HL-60 (cell line): ENCODE measurements around the gene EGFR.

Experiments
- DNase-seq, 2 experiments: peaks; one replicate each; pipeline ENCODE4 v3.0.0-alpha.2; 2010 to 2020; ENCODE audit warnings: low read depth in 1 of 2, low spot score in 1 of 2
- H3K27ac ChIP-seq: fragments of 250-450 bp; sonication (Bioruptor Pico); replicated peaks from 2 replicates; pipeline ENCODE4 v1.5.1; 2020; ENCODE audit warnings: mild to moderate bottlenecking, moderate library complexity
- H3K27me3 ChIP-seq: fragments of 250-450 bp; sonication (Bioruptor Pico); 2 replicates; pipeline ENCODE4 v1.5.1; 2021; ENCODE audit warnings: mild to moderate bottlenecking, moderate library complexity; ENCODE audit not compliant: insufficient read depth, poor library complexity, severe bottlenecking
- H3K4me3 ChIP-seq: replicated peaks from 2 replicates; pipeline ENCODE4 v1.5.1; 2011; ENCODE audit warnings: mild to moderate bottlenecking, control low read depth, low read length; ENCODE audit not compliant: insufficient read depth
- GABPA ChIP-seq: IDR thresholded peaks from 2 replicates; pipeline ENCODE4 v1.6.1; 2012; ENCODE audit warnings: low read depth
- POLR2AphosphoS5 ChIP-seq: IDR thresholded peaks from 2 replicates; pipeline ENCODE4 v1.6.1; 2012; ENCODE audit warnings: low read depth
- SPI1 ChIP-seq: IDR thresholded peaks from 2 replicates; pipeline ENCODE4 v1.6.1; 2012; ENCODE audit warnings: low read depth, mild to moderate bottlenecking, borderline replicate concordance
- TF ChIP-seq, protein P1 (sequence below): IDR thresholded peaks from 2 replicates; pipeline ENCODE4 v1.6.1; 2012; ENCODE audit warnings: low read depth; ENCODE audit not compliant: insufficient replicate concordance
- TF ChIP-seq, protein P2 (sequence below): IDR thresholded peaks from one replicate; pipeline ENCODE4 v1.5.1; 2011; ENCODE audit warnings: low read length, control low read depth, inconsistent platforms; ENCODE audit not compliant: insufficient read depth

The EGFR gene

DNA sequence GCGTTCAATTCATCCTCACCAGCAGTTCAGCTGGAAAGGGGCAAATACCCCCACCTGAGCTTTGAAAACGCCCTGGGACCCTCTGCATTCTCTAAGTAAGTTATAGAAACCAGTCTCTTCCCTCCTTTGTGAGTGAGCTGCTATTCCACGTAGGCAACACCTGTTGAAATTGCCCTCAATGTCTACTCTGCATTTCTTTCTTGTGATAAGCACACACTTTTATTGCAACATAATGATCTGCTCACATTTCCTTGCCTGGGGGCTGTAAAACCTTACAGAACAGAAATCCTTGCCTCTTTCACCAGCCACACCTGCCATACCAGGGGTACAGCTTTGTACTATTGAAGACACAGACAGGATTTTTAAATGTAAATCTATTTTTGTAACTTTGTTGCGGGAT is 190.5 kb downstream of the EGFR start:
- no peak for DNase-seq
- no peak overlapping the region for H3K27ac ChIP-seq
- TF ChIP-seq GABPA = no peak
- TF ChIP-seq POLR2AphosphoS5 = no peak
- TF ChIP-seq, protein P1, sequence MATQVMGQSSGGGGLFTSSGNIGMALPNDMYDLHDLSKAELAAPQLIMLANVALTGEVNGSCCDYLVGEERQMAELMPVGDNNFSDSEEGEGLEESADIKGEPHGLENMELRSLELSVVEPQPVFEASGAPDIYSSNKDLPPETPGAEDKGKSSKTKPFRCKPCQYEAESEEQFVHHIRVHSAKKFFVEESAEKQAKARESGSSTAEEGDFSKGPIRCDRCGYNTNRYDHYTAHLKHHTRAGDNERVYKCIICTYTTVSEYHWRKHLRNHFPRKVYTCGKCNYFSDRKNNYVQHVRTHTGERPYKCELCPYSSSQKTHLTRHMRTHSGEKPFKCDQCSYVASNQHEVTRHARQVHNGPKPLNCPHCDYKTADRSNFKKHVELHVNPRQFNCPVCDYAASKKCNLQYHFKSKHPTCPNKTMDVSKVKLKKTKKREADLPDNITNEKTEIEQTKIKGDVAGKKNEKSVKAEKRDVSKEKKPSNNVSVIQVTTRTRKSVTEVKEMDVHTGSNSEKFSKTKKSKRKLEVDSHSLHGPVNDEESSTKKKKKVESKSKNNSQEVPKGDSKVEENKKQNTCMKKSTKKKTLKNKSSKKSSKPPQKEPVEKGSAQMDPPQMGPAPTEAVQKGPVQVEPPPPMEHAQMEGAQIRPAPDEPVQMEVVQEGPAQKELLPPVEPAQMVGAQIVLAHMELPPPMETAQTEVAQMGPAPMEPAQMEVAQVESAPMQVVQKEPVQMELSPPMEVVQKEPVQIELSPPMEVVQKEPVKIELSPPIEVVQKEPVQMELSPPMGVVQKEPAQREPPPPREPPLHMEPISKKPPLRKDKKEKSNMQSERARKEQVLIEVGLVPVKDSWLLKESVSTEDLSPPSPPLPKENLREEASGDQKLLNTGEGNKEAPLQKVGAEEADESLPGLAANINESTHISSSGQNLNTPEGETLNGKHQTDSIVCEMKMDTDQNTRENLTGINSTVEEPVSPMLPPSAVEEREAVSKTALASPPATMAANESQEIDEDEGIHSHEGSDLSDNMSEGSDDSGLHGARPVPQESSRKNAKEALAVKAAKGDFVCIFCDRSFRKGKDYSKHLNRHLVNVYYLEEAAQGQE = no peak
- no peaks in the 10 kb centered on the region for H3K27me3 ChIP-seq
- H3K4me3 ChIP-seq = no peak overlapping the region

- no peak for DNase-seq
- Histone ChIP-seq H3K27ac (no peak overlapping the region), H3K4me3 (no peak overlapping the region), H3K27me3 (no peaks in the 10 kb centered on the region)
- TF ChIP-seq, protein P1 = no peak
- no peak for TF ChIP-seq POLR2AphosphoS5
- TF ChIP-seq, protein P2, sequence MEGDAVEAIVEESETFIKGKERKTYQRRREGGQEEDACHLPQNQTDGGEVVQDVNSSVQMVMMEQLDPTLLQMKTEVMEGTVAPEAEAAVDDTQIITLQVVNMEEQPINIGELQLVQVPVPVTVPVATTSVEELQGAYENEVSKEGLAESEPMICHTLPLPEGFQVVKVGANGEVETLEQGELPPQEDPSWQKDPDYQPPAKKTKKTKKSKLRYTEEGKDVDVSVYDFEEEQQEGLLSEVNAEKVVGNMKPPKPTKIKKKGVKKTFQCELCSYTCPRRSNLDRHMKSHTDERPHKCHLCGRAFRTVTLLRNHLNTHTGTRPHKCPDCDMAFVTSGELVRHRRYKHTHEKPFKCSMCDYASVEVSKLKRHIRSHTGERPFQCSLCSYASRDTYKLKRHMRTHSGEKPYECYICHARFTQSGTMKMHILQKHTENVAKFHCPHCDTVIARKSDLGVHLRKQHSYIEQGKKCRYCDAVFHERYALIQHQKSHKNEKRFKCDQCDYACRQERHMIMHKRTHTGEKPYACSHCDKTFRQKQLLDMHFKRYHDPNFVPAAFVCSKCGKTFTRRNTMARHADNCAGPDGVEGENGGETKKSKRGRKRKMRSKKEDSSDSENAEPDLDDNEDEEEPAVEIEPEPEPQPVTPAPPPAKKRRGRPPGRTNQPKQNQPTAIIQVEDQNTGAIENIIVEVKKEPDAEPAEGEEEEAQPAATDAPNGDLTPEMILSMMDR = no peak
- TF ChIP-seq SPI1 = no peak
- TF ChIP-seq GABPA = no peak
These were observed 191.4 kb downstream of the EGFR start for GRCh38 chr7:55210176-55210575.

- Histone ChIP-seq H3K27me3 (no peaks in the 10 kb centered on the region), H3K27ac (no peak overlapping the region), H3K4me3 (no peak overlapping the region)
- DNase-seq = no peak
- TF ChIP-seq, protein P2 = no peak
- no peak for TF ChIP-seq POLR2AphosphoS5
- TF ChIP-seq, protein P1 = no peak
- TF ChIP-seq SPI1 = no peak
- TF ChIP-seq GABPA = no peak
These were observed 191.9 kb downstream of the EGFR start for GRCh38 chr7:55210716-55211115.
